Panc1 (cell line): ENCODE results near the gene C2orf42.

Experiments
- CTCF ChIP-seq: fragments of 450-650 bp; IDR thresholded peaks from 2 replicates; pipeline ENCODE4 v1.5.1; 2017; ENCODE audit warnings: mild to moderate bottlenecking
- POLR2AphosphoS5 ChIP-seq: IDR thresholded peaks from 2 replicates; pipeline ENCODE4 v1.6.1; 2012; ENCODE audit warnings: mild to moderate bottlenecking, low read depth, low read length, moderate library complexity
- REST ChIP-seq, 2 experiments: IDR thresholded peaks; 2 replicates each; pipeline ENCODE4 v1.6.1; 2011 to 2012; ENCODE audit warnings: low read depth in 2 of 2, control low read depth in 1 of 2, low read length in 1 of 2, mild to moderate bottlenecking in 1 of 2, moderate library complexity in 1 of 2; ENCODE audit not compliant: insufficient read depth in 1 of 2
- SIN3A ChIP-seq: IDR thresholded peaks from 2 replicates; pipeline ENCODE4 v1.6.1; 2012; ENCODE audit warnings: low read depth, mild to moderate bottlenecking, low read length, moderate library complexity, borderline replicate concordance; ENCODE audit not compliant: insufficient read depth

GRCh38 chr2:70214953-70215549 lies 24.2 kb upstream of the C2orf42 start:
- TF ChIP-seq CTCF (no peak), POLR2AphosphoS5 (no peak), REST (IDR thresholded peaks at IDR 0.05; ENCODE audit: insufficient read depth in 1 of 2, low read depth in 2 of 2, low read length in 1 of 2) (no peak), SIN3A (no peak)
